Heart left ventricle (tissue), 13 donors: ENCODE measurements around the gene ENKUR.

Experiments used
- CTCF ChIP-seq, 12 donors: fragments of 200-600 bp; sonication (generic) in 4 of 12; IDR thresholded peaks; one replicate each; pipeline versions ENCODE4 v1.5.0 to v1.8.0; 2018 to 2022; ENCODE audit warnings: antibody characterized with exemption in 12 of 12, mild to moderate bottlenecking in 5 of 12
- POLR2A ChIP-seq, 2 donors: fragments of 450-650 bp; IDR thresholded peaks; one replicate each; pipeline ENCODE4 v1.6.1; 2017; ENCODE audit warnings: antibody characterized with exemption in 2 of 2, mild to moderate bottlenecking in 2 of 2, moderate library complexity in 2 of 2
- donor health status: ischemic (EF 13 %, LVEDD 7.1; RV severe dilation, severe dysfunction).
- donor health status: DM: no; HTN: yes; CAD: no.
- donor health status: DM: no; HTN: no; CAD: no.
- donor health status: ischemic (EF 25% LVEDD 6.9; RV normal size, moderate dysfunction).
- donor health status: ischemic (EF 25% LVEDD 5.7; RV mildly dilated, moderate dysfunction).
- donor health status: ischemic (EF 35%, LVEDD 5.7; RV mildly dilated, moderate dysfunction).
- donor health status: nonischemic (EF 11% LVEDD 7.7; RV severe dilation, severe dysfunction).
- donor health status: DM: yes; HTN: yes; CAD: no.
- donor health status: PGD.
- donor health status: ischemic (EF 29% LVEDD 5.4; RV normal size, mild dysfunction).
- donor health status: nonischemic (EF 23%, LVEDD 6.1; RV moderate dilation, normal function).

GRCh38 chr10:25046641-25047040 is 30.7 kb upstream of the ENKUR start:
- TF ChIP-seq CTCF (IDR thresholded peaks at IDR 0.05) (no peak), POLR2A (IDR thresholded peaks at IDR 0.05) (no peak)
